Small intestine (tissue), 7 donors: ENCODE results near the gene BACH2. TPM values are rescaled to one million over a fixed set of nuclear protein-coding genes. Genes with fewer than 3 reads are reported as not detected.

Experiments
- DNase-seq, 2 donors: peaks; one replicate each; pipeline versions ENCODE4 v3.0.0 to v3.0.0-alpha.2; 2013
- FAIRE-seq: peaks from 2 replicates; lab custom pipeline; 2012; peaks lifted over from hg19 to GRCh38; lab: Jason Lieb, UNC
- H3K27ac ChIP-seq, 3 donors: one replicate each; pipeline ENCODE4 v1.5.1; 2013; ENCODE audit warnings: low read length in 2 of 3, mild to moderate bottlenecking in 2 of 3, control low read depth in 1 of 3, inconsistent platforms in 1 of 3, low read depth in 1 of 3, moderate library complexity in 1 of 3
- H3K27me3 ChIP-seq, 3 donors: one replicate each; pipeline ENCODE4 v1.6.1; 2013; ENCODE audit warnings: low read length in 3 of 3, inconsistent platforms in 1 of 3; ENCODE audit not compliant: control insufficient read depth in 3 of 3, insufficient read depth in 3 of 3
- H3K36me3 ChIP-seq, 3 donors: one replicate each; pipeline ENCODE4 v1.6.1; 2013; ENCODE audit warnings: low read length in 3 of 3, inconsistent platforms in 1 of 3, low read depth in 1 of 3, mild to moderate bottlenecking in 1 of 3, moderate library complexity in 1 of 3; ENCODE audit not compliant: control insufficient read depth in 3 of 3, insufficient read depth in 2 of 3
- H3K4me1 ChIP-seq, 3 donors: one replicate each; pipeline ENCODE4 v1.6.1; 2013; ENCODE audit warnings: low read length in 2 of 3, inconsistent platforms in 1 of 3, low read depth in 1 of 3, mild to moderate bottlenecking in 1 of 3, moderate library complexity in 1 of 3; ENCODE audit not compliant: control insufficient read depth in 3 of 3, insufficient read depth in 2 of 3
- H3K4me3 ChIP-seq, 3 donors: one replicate each; pipeline ENCODE4 v1.5.1; 2013; ENCODE audit warnings: low read length in 3 of 3, control low read depth in 1 of 3, inconsistent platforms in 1 of 3, low read depth in 1 of 3, mild to moderate bottlenecking in 1 of 3, moderate library complexity in 1 of 3
- H3K9me3 ChIP-seq, 2 donors: one replicate each; pipeline ENCODE4 v1.6.1; 2013; ENCODE audit warnings: low read depth in 1 of 2, low read length in 1 of 2; ENCODE audit not compliant: control insufficient read depth in 2 of 2, insufficient read depth in 1 of 2
- WGBS, 3 donors: extraction: QIAGEN DNeasy Blood & Tissue Kit; methylation state at CpG; one replicate each; pipeline ENCODE4 v1.1.7; 2013; 5-methylcytosine and 5-hydroxymethylcytosine counted together
- polyA plus RNA-seq, 4 donors: library from polyadenylated mRNA; stranded (reverse) in 3 of 4; unstranded in 1 of 4; fragments of 200-250 nt in 3 of 4; fragments of 120-200 nt in 1 of 4; gene quantifications; one replicate each; pipeline versions ENCODE4 v1.2.1 to v1.2.3, GENCODE V29; 2013
- donor health status: healthy with polysubstance abuse.
- donor health status: control.
- donor health status: control.
- donor health status: Bipolar disorder and iron deficiency.
- donor health status: healthy.

The BACH2 gene
- polyA plus RNA-seq, 4 donors: under 0.01 to 1.4 (median 0.67) TPM; not detected in 1

DNA sequence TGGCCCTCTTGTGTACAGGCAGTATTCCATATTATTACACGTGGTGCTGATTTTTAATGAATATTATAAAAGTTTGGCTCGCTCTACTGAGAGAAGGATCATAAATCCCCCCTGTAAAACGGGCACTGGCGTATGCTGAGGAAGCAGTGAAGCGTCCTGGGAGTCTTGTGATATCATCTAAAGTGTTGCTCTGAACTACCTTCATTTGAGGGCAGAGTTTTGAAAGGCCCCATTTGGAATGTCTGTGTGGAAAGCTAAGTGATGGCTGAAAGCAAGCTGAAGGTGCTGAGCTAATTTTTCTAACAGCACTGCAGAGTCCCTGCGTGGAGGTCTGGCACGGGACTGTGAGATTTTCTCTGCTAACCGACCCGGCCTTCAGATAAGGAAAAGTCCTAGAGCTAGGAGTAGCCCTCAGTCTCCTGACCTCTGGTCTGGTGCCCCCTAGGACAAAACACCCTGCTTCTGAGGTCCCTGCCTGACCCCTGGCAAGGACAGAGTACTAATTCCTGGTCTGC, 1.3 kb upstream of the BACH2 start:
- H3K4me1 ChIP-seq: peaks cover 0 to 7% (median 2%) of the 10 kb centered on the region in 3 donors
- H3K36me3 ChIP-seq: no peaks in the 10 kb centered on the region
- WGBS, 3 donors: 39 to 73% (median 52%) methylated on average over 9 of the region's 9 CpGs
- FAIRE-seq (no peak), DNase-seq (no peak)
- H3K27me3 ChIP-seq: peaks cover 2 to 66% (median 3%) of the 10 kb centered on the region in 3 donors
- no peak overlapping the region for H3K4me3 ChIP-seq
- peak overlapping the region in 1 of 3 donors; percentile 6 for H3K27ac ChIP-seq
- H3K9me3 ChIP-seq: no peaks in the 10 kb centered on the region

GRCh38 chr6:90297115-90297866, 648 bp upstream of the BACH2 start:
- DNase-seq: no peak
- 14 to 35% (median 21%) methylated on average over 18 to 31 of the region's 31 CpGs for WGBS, 3 donors
- H3K27ac ChIP-seq: peak overlapping the region in 1 of 3 donors; percentile 68
- H3K9me3 ChIP-seq: no peaks in the 10 kb centered on the region
- FAIRE-seq: no peak
- H3K36me3 ChIP-seq: no peaks in the 10 kb centered on the region
- H3K27me3 ChIP-seq: peaks cover 2 to 71% (median 3%) of the 10 kb centered on the region in 3 donors
- peaks cover 0 to 7% (median 2%) of the 10 kb centered on the region in 3 donors for H3K4me1 ChIP-seq
- H3K4me3 ChIP-seq: peak overlapping the region; percentile 22 to 86 (median 68)

GRCh38 chr6:90295854-90296340, 746 bp downstream of the BACH2 start:
- peak in 1 of 2 donors; percentile 74 for DNase-seq
- WGBS, 3 donors: 0% methylated on average over 35 to 57 of the region's 57 CpGs
- no peak for FAIRE-seq
- Histone ChIP-seq H3K27me3 (peaks cover 2 to 74% (median 5%) of the 10 kb centered on the region in 3 donors), H3K4me3 (peak overlapping the region; percentile 56 to 86 (median 68)), H3K9me3 (no peaks in the 10 kb centered on the region), H3K27ac (peak overlapping the region in 2 of 3 donors; percentile 53 to 78), H3K4me1 (peaks cover 0 to 7% (median 3%) of the 10 kb centered on the region in 3 donors), H3K36me3 (no peaks in the 10 kb centered on the region)

GRCh38 chr6:90294989-90295853, 1.4 kb downstream of the BACH2 start:
- H3K9me3 ChIP-seq: no peaks in the 10 kb centered on the region
- peaks cover 0 to 7% (median 4%) of the 10 kb centered on the region in 3 donors for H3K4me1 ChIP-seq
- peak overlapping the region in 1 of 3 donors; percentile 78 for H3K27ac ChIP-seq
- peaks cover 2 to 75% (median 5%) of the 10 kb centered on the region in 3 donors for H3K27me3 ChIP-seq
- peak overlapping the region; percentile 56 to 86 (median 68) for H3K4me3 ChIP-seq
- WGBS, 3 donors: 1 to 3% (median 2%) methylated on average over 70 to 79 of the region's 79 CpGs
- FAIRE-seq (no peak), DNase-seq (peak in 1 of 2 donors; percentile 50)
- H3K36me3 ChIP-seq: no peaks in the 10 kb centered on the region

- 8 to 32% (median 19%) methylated on average over 15 of the region's 15 CpGs for WGBS, 3 donors
- FAIRE-seq: no peak
- Histone ChIP-seq H3K36me3 (no peaks in the 10 kb centered on the region), H3K27me3 (peaks cover 2 to 70% (median 5%) of the 10 kb centered on the region in 3 donors), H3K27ac (no peak overlapping the region), H3K4me3 (peak overlapping the region; percentile 56 to 86 (median 68)), H3K9me3 (no peaks in the 10 kb centered on the region), H3K4me1 (peaks cover 0 to 7% (median 4%) of the 10 kb centered on the region in 3 donors)
- DNase-seq: no peak
Observed at GRCh38 chr6:90294614-90294988, 2.0 kb downstream of the BACH2 start.

- H3K9me3 ChIP-seq: no peaks in the 10 kb centered on the region
- DNase-seq: no peak
- H3K4me3 ChIP-seq: no peak overlapping the region
- peaks cover 0 to 7% (median 4%) of the 10 kb centered on the region in 3 donors for H3K4me1 ChIP-seq
- no peaks in the 10 kb centered on the region for H3K36me3 ChIP-seq
- 74 to 86% (median 84%) methylated on average over 5 of the region's 5 CpGs for WGBS, 3 donors
- FAIRE-seq: no peak
- H3K27me3 ChIP-seq: peaks cover 2 to 66% (median 5%) of the 10 kb centered on the region in 3 donors
- no peak overlapping the region for H3K27ac ChIP-seq
Observed at GRCh38 chr6:90294008-90294511, 2.6 kb downstream of the BACH2 start.

- 83 to 89% (median 88%) methylated on average over 3 of the region's 3 CpGs for WGBS, 3 donors
- DNase-seq (no peak), FAIRE-seq (no peak)
- Histone ChIP-seq H3K9me3 (no peaks in the 10 kb centered on the region), H3K27me3 (peaks cover 2 to 60% (median 5%) of the 10 kb centered on the region in 3 donors), H3K4me1 (peaks cover 0 to 7% (median 4%) of the 10 kb centered on the region in 3 donors), H3K4me3 (no peak overlapping the region), H3K36me3 (no peaks in the 10 kb centered on the region), H3K27ac (no peak overlapping the region)
Observed at GRCh38 chr6:90293319-90293953, 3.2 kb downstream of the BACH2 start.
